Kasumi-1 (cell line): ENCODE results near the gene RBP3.
A peak's percentile ranks its signal among the peaks of the same experiment; 100 is the strongest.

Source experiments
- DNase-seq, 2 experiments: peaks; one replicate each; lab custom pipeline; 2025; lab: John Stamatoyannopoulos, UW

The RBP3 gene

GRCh38 chr10:47336387-47337134 lies 11.6 kb upstream of the RBP3 start:
- DNase-seq: no peak

GRCh38 chr10:47337310-47337709 lies 10.9 kb upstream of the RBP3 start:
- no peak for DNase-seq

- no peak for DNase-seq
These were observed 8.9 kb upstream of the RBP3 start for GRCh38 chr10:47339186-47339735.

- DNase-seq: peak; percentile 57 to 63
These were observed 8.2 kb upstream of the RBP3 start for GRCh38 chr10:47339759-47340607.

GRCh38 chr10:47340608-47341170 lies 7.5 kb upstream of the RBP3 start:
- peak; percentile 42 to 61 for DNase-seq

GRCh38 chr10:47344996-47345870 lies 2.9 kb upstream of the RBP3 start:
- no peak for DNase-seq

GRCh38 chr10:47346581-47347302 lies 1.4 kb upstream of the RBP3 start:
- no peak for DNase-seq

GRCh38 chr10:47347303-47347675 lies 874 bp upstream of the RBP3 start:
- no peak for DNase-seq

- DNase-seq: no peak
These were observed 703 bp downstream of the RBP3 start for GRCh38 chr10:47348661-47349470.

GRCh38 chr10:47349516-47349915 lies 1.4 kb downstream of the RBP3 start:
- DNase-seq: no peak

GRCh38 chr10:47349941-47350371 lies 1.8 kb downstream of the RBP3 start:
- no peak for DNase-seq

GRCh38 chr10:47350671-47351640 lies 2.8 kb downstream of the RBP3 start:
- DNase-seq: no peak

GRCh38 chr10:47351899-47352815 lies 4.0 kb downstream of the RBP3 start:
- DNase-seq: no peak

- no peak for DNase-seq
These were observed 5.2 kb downstream of the RBP3 start for GRCh38 chr10:47353351-47353750.

- no peak for DNase-seq
These were observed 6.0 kb downstream of the RBP3 start for GRCh38 chr10:47354165-47354564.

- no peak for DNase-seq
These were observed 6.7 kb downstream of the RBP3 start for GRCh38 chr10:47354900-47355299.

GRCh38 chr10:47356708-47357107 lies 8.5 kb downstream of the RBP3 start:
- no peak for DNase-seq

- no peak for DNase-seq
These were observed 9.0 kb downstream of the RBP3 start for GRCh38 chr10:47357131-47357582.
